GM12878 (cell line): Measurements from ENCODE around the gene MYL6B. TPM values are rescaled to one million over a fixed set of nuclear protein-coding genes. Genes with fewer than 3 reads are reported as not detected.

ENCODE experiments used
- ATAC-seq: fragments of 200-7000 bp; cut with Tn5 transposase; 3 replicates; pipeline ENCODE4 v1.9.1; 2020; ENCODE audit warnings: mild to moderate bottlenecking, moderate library complexity
- BruUV-seq: library from RNA; stranded (reverse); fragments of 400-500 nt; replicated peaks from 2 replicates; lab custom pipeline; 2021; lab: Mats Ljungman, UMichigan
- CTCF ChIA-PET: fragments of 300-600 bp; sonication (Branson Sonifier 250); formaldehyde crosslinking; extraction: SDS; loops from one replicate; lab custom pipeline; 2021; ENCODE audit warnings: inconsistent platforms; lab: Yijun Ruan, JAX
- POLR2A ChIA-PET: fragments of 350-600 bp; formaldehyde crosslinking; extraction: SDS; loops from one replicate; lab custom pipeline; 2021; ENCODE audit warnings: inconsistent platforms; lab: Charles Lee
- RAD21 ChIA-PET: fragments of 300-600 bp; sonication (Branson Sonifier 250); formaldehyde crosslinking; loops from one replicate; lab custom pipeline; 2023; ENCODE audit warnings: antibody characterized with exemption; ENCODE audit not compliant: unreplicated experiment; lab: Charles Lee
- SMC1A ChIA-PET: fragments of 300-600 bp; sonication (Branson Sonifier 250); formaldehyde crosslinking; loops from one replicate; lab custom pipeline; 2023; ENCODE audit not compliant: unreplicated experiment, uncharacterized antibody; lab: Charles Lee
- DNase-seq: peaks from one replicate; pipeline ENCODE4 v3.0.0-alpha.2; 2011; ENCODE audit warnings: low read depth, low spot score
- FAIRE-seq: peaks from 3 replicates; lab custom pipeline; 2011; peaks lifted over from hg19 to GRCh38; lab: Jason Lieb, UNC
- H2AFZ ChIP-seq: 2 replicates; pipeline ENCODE4 v1.6.0; 2011; ENCODE audit warnings: low read depth, low read length, control low read depth; ENCODE audit not compliant: control insufficient read depth
- H3K27ac ChIP-seq: 2 replicates; pipeline ENCODE4 v1.5.1; 2011; ENCODE audit warnings: control low read depth; ENCODE audit not compliant: control insufficient read depth, insufficient read depth
- H3K27me3 ChIP-seq, 2 experiments: replicated peaks in 1 of 2; 2 replicates each; pipeline versions ENCODE4 v1.6.0 to v1.6.1; 2011; ENCODE audit warnings: low read length in 1 of 2; ENCODE audit not compliant: control insufficient read depth in 2 of 2, insufficient read depth in 2 of 2
- H3K36me3 ChIP-seq, 2 experiments: 2 replicates each; pipeline ENCODE4 v1.5.1; 2011; ENCODE audit warnings: low read length in 1 of 2; ENCODE audit not compliant: control insufficient read depth in 2 of 2, insufficient read depth in 2 of 2
- H3K4me1 ChIP-seq: 2 replicates; pipeline ENCODE4 v1.6.1; 2011; ENCODE audit warnings: mild to moderate bottlenecking, low read length, moderate library complexity, mixed read lengths; ENCODE audit not compliant: control insufficient read depth, insufficient read depth
- H3K4me2 ChIP-seq: 2 replicates; pipeline ENCODE4 v1.6.0; 2011; ENCODE audit warnings: control low read depth; ENCODE audit not compliant: control insufficient read depth, insufficient read depth
- H3K4me3 ChIP-seq: fragments of 200-600 bp; sonication (generic); 2 replicates; pipeline ENCODE4 v1.5.1; 2016
- H3K79me2 ChIP-seq: 2 replicates; pipeline ENCODE4 v1.6.0; 2011; ENCODE audit warnings: low read length; ENCODE audit not compliant: control insufficient read depth, insufficient read depth
- H3K9ac ChIP-seq: 2 replicates; pipeline ENCODE4 v1.8.0; 2011; ENCODE audit warnings: low read length, control low read depth, mixed read lengths; ENCODE audit not compliant: control insufficient read depth, insufficient read depth
- H3K9me3 ChIP-seq: replicated peaks from 3 replicates; pipeline ENCODE4 v1.5.1; 2011; ENCODE audit warnings: mild to moderate bottlenecking, low read length; ENCODE audit not compliant: control insufficient read depth, insufficient read depth
- H4K20me1 ChIP-seq: 2 replicates; pipeline ENCODE4 v1.6.0; 2011; ENCODE audit not compliant: control insufficient read depth, insufficient read depth
- FOXK2 ChIP-seq: fragments of 450-650 bp; IDR thresholded peaks from 2 replicates; pipeline ENCODE4 v1.6.1; 2017; ENCODE audit warnings: mild to moderate bottlenecking, moderate library complexity
- GABPA ChIP-seq: IDR thresholded peaks from 2 replicates; pipeline ENCODE4 v1.6.1; 2014; ENCODE audit warnings: antibody characterized with exemption, low read depth, mild to moderate bottlenecking, inconsistent platforms
- WGBS: methylation state at CpG from one replicate; pipeline ENCODE4 v1.1.6; 2016; ENCODE audit warnings: low lambda C conversion rate; ENCODE audit not compliant: insufficient replicate concordance, insufficient coverage; ENCODE audit errors: missing lambda C conversion rate; 5-methylcytosine and 5-hydroxymethylcytosine counted together
- in situ Hi-C: fragments of 300-500 bp; cut with MboI; formaldehyde crosslinking; loops from 9 replicates; pipeline ENCODE4 v1.14.3; 2018; ENCODE audit warnings: mixed read lengths
- intact Hi-C: fragments of 100-400 bp; cut with micrococcal nuclease; formaldehyde crosslinking; loops from one replicate; pipeline ENCODE4 v1.14.2; 2022; ENCODE audit not compliant: unreplicated experiment
- polyA plus RNA-seq, 11 experiments: library from polyadenylated mRNA; depleted of rRNA in 4 of 11; unstranded in 6 of 11; stranded (reverse) in 5 of 11; fragments of >200 nt; fragmentation: Nextera tagmentation in 4 of 11; fragmentation: Illumina TruSeq in 1 of 11; extraction: Ambion mirVana in 4 of 11; extraction: Trizol in 1 of 11; gene quantifications; 1 replicate in 1 of 11; 2 replicates in 10 of 11; pipeline versions ENCODE4 v1.2.1 to v1.2.3, GENCODE V29; 2011 to 2016; ENCODE audit warnings: inconsistent platforms in 2 of 11, missing spikeins in 2 of 11, low read depth in 1 of 11
- total RNA-seq, 4 experiments: library from RNA; depleted of rRNA in 3 of 4; stranded (reverse); fragments of >200 nt in 3 of 4; fragmentation: Illumina TruSeq in 1 of 4; extraction: Trizol in 1 of 4; gene quantifications; 2 replicates each; pipeline versions ENCODE4 v1.2.1 to v1.2.3, GENCODE V29; 2013 to 2021
- TF ChIP-seq, protein P1 (sequence below): fragments of 150-350 bp; IDR thresholded peaks from 2 replicates; pipeline ENCODE4 v1.6.1; 2014; ENCODE audit warnings: mild to moderate bottlenecking, low read depth, low read length
- TF ChIP-seq, protein P2 (sequence below): fragments of 450-650 bp; formaldehyde crosslinking; IDR thresholded peaks from 2 replicates; pipeline ENCODE4 v1.5.0; 2022; ENCODE audit warnings: mild to moderate bottlenecking, missing genetic modification characterization
- TF ChIP-seq, protein P3 (sequence below): IDR thresholded peaks from 2 replicates; pipeline ENCODE4 v1.6.1; 2011; ENCODE audit warnings: borderline replicate concordance, low read depth, mild to moderate bottlenecking, moderate library complexity, low read length; ENCODE audit not compliant: insufficient read depth, poor library complexity, severe bottlenecking

The MYL6B gene
- total and polyA plus RNA-seq, 10 of the 15 experiments (the other 5 are each of a cell fraction or from before 2014, with no cell fraction given) = 75.5 to 153 (median 114) TPM

DNA sequence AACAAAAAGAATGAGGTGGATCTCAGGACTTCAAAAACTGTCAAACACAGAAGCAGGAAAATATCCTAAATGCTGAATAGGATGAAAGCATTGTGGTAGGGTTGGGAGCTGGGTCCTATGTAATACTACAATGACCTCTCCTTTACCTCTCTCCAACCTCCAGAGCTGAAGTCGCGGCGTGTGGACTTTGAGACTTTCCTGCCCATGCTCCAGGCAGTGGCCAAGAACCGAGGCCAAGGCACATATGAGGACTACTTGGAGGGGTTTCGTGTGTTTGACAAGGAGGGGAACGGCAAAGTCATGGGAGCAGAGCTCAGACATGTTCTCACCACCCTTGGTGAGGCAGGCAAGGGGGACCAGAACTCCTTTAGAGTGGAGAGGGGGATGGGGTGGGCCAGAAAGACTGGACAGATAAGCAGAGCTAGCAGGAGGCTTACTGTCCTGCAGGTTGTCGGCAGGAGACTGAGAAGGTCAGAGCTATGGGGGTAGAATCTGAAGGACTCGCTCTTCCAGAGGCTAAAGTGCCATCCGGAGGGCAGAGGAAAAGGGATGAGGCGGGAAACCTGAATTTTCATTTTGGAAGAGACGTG lies 3.0 kb downstream of the MYL6B start:
- intact Hi-C loops = no loop called here
- 91% methylated on average over 11 of the region's 11 CpGs for WGBS
- no TSS peak for BruUV-seq

More for the DNA sequence above, 3.0 kb downstream of the MYL6B start:
- Histone ChIP-seq H3K79me2 (peaks cover 47% of the 10 kb centered on the region), H3K36me3 (peaks cover 3 to 11% of the 10 kb centered on the region in 2 experiments), H3K4me2 (no peak overlapping the region), H3K9ac (no peak overlapping the region), H3K4me3 (no peak overlapping the region), H3K4me1 (peaks cover 24% of the 10 kb centered on the region), H3K27ac (no peak overlapping the region), H4K20me1 (no peaks in the 10 kb centered on the region), H2AFZ (no peak overlapping the region), H3K9me3 (no peaks in the 10 kb centered on the region), H3K27me3 (no peaks in the 10 kb centered on the region)
- no peak for FAIRE-seq
- in situ Hi-C loops = no loop called here
- CTCF ChIA-PET = interaction anchor here (0.6 to 3.6 kb wide), 4 partner anchors 27 to 1581 kb away, joined by 3 to 11 read pairs (median 6); partner anchors contain the start of genes ESYT1 and ZC3H10
- POLR2A ChIA-PET = interaction anchor here (0.7 to 2.2 kb wide), 4 partner anchors 34 to 290 kb away, joined by 4 to 10 read pairs (median 8); partner anchors contain the start of genes RNF41 and SMARCC2
- TF ChIP-seq FOXK2 = no peak
- TF ChIP-seq, protein P1, sequence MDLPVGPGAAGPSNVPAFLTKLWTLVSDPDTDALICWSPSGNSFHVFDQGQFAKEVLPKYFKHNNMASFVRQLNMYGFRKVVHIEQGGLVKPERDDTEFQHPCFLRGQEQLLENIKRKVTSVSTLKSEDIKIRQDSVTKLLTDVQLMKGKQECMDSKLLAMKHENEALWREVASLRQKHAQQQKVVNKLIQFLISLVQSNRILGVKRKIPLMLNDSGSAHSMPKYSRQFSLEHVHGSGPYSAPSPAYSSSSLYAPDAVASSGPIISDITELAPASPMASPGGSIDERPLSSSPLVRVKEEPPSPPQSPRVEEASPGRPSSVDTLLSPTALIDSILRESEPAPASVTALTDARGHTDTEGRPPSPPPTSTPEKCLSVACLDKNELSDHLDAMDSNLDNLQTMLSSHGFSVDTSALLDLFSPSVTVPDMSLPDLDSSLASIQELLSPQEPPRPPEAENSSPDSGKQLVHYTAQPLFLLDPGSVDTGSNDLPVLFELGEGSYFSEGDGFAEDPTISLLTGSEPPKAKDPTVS = no peak
- TF ChIP-seq GABPA = no peak
- TF ChIP-seq, protein P2, sequence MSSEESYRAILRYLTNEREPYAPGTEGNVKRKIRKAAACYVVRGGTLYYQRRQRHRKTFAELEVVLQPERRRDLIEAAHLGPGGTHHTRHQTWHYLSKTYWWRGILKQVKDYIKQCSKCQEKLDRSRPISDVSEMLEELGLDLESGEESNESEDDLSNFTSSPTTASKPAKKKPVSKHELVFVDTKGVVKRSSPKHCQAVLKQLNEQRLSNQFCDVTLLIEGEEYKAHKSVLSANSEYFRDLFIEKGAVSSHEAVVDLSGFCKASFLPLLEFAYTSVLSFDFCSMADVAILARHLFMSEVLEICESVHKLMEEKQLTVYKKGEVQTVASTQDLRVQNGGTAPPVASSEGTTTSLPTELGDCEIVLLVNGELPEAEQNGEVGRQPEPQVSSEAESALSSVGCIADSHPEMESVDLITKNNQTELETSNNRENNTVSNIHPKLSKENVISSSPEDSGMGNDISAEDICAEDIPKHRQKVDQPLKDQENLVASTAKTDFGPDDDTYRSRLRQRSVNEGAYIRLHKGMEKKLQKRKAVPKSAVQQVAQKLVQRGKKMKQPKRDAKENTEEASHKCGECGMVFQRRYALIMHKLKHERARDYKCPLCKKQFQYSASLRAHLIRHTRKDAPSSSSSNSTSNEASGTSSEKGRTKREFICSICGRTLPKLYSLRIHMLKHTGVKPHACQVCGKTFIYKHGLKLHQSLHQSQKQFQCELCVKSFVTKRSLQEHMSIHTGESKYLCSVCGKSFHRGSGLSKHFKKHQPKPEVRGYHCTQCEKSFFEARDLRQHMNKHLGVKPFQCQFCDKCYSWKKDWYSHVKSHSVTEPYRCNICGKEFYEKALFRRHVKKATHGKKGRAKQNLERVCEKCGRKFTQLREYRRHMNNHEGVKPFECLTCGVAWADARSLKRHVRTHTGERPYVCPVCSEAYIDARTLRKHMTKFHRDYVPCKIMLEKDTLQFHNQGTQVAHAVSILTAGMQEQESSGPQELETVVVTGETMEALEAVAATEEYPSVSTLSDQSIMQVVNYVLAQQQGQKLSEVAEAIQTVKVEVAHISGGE (CRISPR knock-in tag) = no peak
- TF ChIP-seq, protein P3, sequence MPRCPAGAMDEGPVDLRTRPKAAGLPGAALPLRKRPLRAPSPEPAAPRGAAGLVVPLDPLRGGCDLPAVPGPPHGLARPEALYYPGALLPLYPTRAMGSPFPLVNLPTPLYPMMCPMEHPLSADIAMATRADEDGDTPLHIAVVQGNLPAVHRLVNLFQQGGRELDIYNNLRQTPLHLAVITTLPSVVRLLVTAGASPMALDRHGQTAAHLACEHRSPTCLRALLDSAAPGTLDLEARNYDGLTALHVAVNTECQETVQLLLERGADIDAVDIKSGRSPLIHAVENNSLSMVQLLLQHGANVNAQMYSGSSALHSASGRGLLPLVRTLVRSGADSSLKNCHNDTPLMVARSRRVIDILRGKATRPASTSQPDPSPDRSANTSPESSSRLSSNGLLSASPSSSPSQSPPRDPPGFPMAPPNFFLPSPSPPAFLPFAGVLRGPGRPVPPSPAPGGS = no peak
- ATAC-seq = no peak
- SMC1A ChIA-PET = interaction anchor here (1.0 kb wide), 1 partner anchor 8 kb away, joined by 3 read pairs; no protein-coding TSS in a partner anchor
- no peak for DNase-seq
- RAD21 ChIA-PET = no interaction called here
